Femur (tissue), 1 donor: ENCODE data around the gene ST3GAL6.
A peak's percentile ranks its signal among the peaks of the same experiment; 100 is the strongest.

Experiments used
- DNase-seq: peaks from one replicate; pipeline ENCODE4 v3.0.0-alpha.2; 2017

ST3GAL6 gene, protein sequence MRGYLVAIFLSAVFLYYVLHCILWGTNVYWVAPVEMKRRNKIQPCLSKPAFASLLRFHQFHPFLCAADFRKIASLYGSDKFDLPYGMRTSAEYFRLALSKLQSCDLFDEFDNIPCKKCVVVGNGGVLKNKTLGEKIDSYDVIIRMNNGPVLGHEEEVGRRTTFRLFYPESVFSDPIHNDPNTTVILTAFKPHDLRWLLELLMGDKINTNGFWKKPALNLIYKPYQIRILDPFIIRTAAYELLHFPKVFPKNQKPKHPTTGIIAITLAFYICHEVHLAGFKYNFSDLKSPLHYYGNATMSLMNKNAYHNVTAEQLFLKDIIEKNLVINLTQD

DNA sequence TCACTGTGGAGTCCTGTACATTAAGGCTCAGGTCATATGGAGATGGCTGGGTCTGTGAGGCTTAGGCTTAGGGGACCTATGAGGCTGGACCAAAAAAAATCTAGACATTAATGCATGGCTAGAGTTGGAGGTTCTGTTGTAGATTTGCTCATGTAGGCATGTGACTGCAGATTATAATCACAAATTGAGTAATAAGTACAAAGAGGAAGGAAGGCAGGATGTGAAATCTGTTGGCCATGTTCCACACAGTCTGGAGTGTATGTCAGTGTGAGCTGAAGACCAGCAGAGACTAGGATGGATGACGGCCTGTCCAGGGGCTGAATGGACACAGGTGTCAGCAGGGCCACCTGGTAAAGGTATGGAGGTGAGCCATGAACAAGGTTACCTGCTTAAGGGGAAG, at the start of gene ST3GAL6:
Gene ST3GAL6 (plus strand): TSS at position 265 of the 400 bp plus-strand sequence. CDS start 5,101 bp downstream, outside the sequence.
- no peak for DNase-seq

DNA sequence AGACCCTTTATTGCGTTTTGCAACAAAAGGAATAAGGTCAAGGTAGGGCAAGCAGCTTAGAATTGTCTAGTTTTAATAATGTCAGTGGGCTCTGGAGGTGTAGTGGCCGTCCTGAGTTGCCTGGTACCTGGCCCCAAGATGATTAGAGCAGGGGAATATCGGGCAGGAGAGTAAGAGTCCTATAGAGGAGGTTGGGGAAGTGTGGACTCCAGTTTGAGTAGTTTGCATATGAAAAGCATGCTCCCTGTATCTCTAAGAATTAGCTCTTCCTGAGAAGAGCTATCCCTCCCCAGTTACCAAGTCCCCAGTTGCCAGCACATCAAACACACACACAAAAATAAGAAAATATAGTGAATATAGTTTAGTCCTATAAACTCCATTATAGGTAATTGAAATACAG, 49.2 kb upstream of the ST3GAL6 start:
- DNase-seq = no peak

DNA sequence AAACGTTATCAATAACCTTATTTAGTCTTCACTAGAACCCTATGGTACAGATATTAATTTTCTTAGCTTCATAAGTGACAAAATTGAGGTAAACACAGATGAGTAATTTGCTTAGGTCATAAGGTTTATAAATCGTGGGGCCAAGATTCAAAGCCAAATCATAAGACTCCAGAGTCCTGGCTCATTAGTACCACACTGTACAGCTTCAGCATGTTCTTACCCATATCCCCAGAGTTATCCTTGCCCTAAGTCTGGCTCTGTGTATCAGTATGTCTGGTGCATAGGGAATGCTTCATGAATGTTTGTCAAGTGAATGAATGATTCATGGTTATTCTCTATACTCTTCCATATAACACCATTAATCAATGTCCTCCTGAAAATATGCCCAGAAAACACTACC, 45.6 kb upstream of the ST3GAL6 start:
- DNase-seq = no peak

DNA sequence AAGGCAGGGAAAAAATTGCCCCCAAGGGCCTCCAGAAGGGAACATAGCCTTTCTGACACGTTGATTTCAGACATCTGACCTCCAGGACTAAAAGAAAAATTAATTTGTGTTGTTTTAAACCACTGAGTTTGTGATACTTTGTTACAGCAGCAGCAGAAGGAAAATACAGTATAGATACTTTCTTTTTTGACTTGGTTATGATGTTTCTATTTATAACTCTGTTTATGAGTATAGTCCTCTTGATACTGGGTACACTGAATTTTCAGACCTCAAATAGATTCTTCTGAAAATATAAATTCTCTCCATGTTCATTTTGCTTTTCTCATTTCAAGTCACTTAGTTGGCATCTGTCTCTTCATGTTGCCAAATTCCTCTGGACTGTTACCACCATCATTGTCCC, 44.4 kb upstream of the ST3GAL6 start:
- no peak for DNase-seq

DNA sequence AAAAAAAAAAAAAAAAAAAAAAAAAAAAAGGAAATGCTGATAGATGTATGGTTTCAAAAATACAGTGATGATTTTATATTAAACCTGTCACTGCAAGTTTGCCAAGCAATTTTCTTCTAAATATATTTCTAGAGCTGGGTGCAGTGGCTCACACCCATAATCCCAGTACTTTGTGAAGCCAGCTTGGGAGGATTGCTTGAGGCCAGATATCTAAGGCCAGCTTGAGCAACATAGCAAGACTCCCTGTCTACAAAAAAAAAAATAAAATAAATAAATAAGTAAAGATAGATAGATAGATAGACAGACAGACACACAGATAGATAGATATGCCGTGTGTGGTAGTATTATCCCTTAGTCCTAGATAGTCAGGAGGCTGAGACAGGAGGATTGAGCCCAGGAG, 41.4 kb upstream of the ST3GAL6 start:
- no peak for DNase-seq

DNA sequence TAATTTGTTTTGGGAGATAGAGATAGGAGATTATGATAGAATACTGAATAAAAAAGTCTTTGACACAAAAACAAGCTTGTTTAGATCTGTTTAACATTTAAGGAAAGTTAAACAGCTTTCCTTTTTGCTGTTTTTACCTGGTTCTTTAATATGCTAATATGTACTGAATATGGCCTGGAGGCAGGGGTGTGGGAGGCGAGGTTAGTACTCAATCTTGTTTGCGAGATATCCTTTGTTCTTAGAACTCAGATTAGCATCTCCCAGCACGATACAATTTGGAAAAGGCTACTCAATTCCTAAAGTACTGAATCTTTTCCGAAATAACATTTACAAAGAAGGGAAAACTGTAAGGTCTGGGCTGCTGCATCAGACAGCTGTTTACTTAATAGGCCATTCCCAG, 40.8 kb upstream of the ST3GAL6 start:
- DNase-seq = no peak

DNA sequence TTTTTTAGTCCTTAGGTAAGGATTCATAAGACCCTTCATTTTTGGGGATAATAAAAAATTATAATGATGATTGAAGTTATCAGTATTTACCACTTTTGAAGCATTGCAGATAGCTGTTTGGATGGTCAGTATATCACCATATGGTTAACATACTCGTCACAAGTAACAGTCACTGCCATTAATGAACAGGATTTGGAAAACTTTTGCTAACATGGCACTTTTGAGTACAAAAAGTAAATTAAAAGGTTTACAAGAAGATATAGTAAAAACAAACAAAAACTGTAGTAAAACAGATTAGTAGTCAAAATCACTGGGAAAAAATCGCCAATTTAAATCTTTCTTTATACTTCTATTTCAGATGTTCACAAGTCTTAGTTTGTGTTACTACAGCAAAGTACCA, 37.8 kb upstream of the ST3GAL6 start:
- no peak for DNase-seq

DNA sequence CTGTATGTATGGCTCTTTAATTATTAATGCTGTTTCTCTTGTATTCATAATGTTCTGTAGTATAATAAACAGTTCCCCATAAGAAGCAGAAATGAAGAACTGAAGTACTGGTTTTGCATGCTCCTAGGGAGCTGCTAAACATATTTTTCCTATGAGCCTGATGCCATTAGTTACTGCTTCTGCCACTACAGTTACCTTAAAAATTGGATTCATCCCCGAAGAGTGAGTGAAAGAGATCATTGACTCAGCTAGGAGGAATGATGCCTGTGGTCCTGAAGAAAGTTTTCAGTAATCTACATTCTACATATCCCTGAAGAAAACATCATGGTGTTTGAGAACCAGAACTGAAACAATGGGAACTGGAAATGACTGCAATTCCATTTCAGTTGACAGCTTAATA, 37.1 kb upstream of the ST3GAL6 start:
- no peak for DNase-seq

DNA sequence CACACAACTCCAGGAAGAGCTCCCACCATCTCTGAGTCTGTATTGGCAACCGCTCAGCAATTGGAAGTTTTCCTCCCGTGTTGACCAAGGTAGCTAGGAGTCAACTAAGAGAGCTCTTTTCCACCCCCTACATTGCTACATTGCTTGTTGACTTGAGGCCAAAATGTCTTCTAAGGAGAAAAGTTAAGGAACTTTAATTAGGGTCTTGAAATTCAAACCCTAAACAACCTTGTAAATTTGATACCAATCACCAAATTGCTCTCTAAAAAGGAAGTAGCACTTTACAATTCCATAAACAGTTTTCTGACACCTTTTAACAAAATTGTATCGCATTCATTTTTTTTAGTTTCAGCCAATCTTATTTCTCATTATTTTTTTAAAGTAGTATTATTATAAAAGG, 35.5 kb upstream of the ST3GAL6 start:
- DNase-seq = no peak

DNA sequence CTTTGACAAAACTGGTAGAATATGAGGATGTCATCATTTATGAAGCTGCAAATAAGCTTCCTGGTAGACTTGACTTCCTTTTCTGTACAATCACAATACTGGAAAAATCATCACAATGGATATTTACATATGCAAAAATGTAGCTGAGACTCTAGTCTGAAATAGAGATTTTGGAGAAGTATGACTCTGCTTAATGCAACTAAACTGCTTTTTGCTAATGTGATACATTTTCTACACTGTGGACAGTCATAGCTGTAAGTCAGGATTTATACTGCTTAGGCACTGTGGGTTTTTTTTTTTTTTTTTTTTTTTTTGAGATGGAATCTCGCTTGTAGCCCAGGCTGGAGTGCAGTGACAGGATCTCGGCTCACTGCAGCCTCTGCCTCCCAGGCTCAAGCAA, 34.5 kb upstream of the ST3GAL6 start:
- DNase-seq = no peak

DNA sequence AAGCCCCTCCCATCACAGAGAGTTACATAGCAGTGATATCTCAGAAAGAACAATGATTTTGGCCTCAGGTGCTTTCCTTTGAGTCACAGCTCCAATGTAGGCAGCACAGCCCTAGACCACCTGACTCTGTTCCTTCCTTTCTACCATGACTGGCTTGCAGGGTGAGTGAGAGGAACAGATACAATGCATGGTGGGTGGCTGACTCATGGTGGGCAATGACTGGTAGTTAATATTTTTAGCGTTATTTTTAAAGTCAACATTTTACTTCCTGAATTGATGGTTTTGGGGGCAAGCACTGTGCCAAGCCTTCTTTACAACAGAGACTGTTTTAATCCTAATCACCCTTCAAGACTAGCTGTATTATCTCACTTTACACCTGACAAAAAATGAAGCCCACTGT, 32.8 kb upstream of the ST3GAL6 start:
- DNase-seq = no peak

DNA sequence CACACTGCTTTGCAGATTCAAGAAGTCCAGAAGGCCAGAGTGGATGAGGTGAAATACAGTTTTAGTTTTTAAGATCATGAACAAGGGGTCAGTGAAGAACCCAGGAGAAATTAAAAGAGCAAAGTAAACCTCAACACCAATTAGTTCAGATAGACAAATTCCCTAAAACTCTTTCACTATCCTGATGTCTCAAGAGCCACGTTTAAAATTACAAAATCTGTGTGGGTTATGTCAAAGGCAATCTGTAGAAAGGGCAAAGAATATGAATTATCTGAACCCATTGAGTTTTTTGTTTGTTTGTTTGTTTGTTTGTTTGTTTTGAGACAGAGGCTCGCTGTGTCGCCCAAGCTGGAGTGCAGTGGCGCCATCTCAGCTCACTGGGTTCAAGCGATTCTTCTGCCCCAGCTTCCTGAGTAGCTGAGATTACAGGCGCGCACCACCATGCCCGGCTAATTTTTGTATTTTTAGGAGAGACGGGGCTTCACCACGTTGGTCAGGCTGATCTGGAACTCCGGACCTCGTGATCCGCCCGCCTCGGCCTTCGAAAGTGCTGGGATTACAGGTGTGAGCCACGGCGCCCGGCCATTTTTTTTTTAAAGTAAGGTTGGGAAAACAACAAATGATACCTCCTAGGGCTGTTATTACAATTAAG, 32.1 kb upstream of the ST3GAL6 start:
- DNase-seq = no peak

DNA sequence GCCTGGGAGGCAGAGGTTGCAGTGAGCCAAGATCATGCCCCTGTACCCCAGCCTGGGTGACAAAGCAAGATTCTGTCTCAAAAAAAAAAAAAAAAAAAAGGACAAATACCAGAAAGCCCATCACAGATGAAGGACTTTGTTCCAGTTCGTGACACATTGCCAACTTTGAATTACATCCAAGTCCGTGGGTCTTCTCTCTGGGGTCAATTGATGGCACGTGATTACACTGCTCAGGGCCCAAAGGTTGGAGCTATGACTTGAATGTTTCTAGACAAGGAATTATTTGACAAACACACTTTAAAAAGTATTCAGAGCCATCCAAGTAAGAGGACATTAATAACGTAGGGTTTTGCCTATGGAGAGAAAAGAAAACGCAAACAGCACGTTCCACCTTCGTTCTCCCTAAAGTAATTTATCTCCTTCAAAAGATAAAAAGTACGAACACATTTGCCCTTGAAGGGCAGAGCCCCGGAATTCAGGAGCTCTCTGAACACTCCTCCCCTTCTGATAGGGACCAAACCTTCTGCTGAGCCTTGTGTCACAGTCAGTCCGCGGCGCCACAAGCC, 31.3 kb upstream of the ST3GAL6 start:
- no peak for DNase-seq

DNA sequence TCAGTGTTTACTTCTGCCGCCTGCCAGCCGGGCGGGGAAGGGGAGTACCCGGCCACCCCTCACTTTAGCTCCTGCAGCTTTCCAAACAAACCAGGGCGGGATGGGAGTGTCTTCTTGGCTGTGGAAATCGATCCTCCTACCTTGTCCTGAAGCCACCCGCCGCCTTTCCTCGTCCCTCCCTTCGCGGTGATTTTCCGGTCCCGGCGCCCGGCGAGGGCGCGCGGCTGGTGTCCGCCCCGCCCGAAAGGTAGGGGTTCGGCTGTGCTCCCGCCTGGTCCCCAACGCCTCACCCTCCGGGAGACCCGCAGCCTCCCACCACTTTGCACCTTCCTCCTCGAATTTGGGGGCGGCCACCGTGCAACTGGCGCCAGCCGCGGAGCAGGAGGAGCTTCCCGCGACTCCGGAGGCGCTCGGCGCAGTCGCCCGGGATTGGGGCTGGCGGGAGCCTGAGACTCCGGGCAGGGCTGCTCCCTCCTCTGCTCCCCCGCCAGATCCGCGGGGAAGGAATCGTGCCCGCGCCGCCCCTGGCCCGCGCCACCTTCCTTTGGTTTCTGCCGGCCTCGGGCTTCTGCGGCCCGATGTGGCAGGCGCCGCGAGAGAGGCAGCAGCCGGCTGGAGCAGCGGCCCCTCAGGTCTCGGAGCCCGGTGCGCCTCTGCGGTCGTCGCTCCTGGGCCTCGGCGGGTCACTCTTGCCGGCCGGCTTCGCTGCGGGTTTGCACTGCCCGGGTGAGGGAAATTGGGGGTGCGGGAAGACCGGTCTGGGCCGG, 30.7 kb upstream of the ST3GAL6 start:
- DNase-seq = peak; percentile 55

DNA sequence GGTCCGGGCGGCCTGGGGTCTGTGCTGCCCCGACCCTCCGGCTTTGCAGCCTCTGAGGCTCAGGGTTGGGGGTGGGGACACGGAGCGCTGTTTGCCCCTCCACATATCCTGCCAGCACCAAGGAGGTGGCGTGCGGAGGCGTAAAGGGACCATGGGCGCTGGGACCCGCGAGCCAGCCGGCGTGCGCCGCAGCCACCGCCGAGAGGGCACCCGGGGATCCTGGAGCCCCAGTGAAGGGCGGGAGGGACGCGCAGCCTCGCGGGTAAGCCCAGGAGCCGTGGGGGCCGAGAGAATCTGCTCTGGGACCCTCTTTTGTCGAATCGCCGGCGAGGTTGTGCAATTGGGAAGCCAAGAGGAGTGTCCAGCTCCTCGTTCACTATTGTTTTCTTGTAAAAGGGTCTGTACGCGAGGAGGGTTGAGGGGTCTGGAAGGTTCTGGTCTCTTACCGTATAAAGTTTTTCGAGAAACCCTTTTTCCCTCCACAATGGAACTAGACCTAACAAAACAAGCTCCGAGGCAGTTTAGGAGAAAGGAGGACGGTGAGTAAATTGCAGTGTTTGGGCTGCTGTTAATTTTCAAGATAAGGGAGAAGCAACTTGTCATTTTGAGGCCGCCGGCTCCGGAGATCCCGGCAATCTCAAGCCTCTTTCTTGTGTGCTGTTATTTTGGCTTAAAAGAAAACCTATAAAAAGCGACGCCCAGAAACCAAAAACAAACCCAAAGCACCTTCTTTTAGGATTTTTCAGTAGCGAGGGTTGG, 29.9 kb upstream of the ST3GAL6 start:
- DNase-seq = peak; percentile 51

DNA sequence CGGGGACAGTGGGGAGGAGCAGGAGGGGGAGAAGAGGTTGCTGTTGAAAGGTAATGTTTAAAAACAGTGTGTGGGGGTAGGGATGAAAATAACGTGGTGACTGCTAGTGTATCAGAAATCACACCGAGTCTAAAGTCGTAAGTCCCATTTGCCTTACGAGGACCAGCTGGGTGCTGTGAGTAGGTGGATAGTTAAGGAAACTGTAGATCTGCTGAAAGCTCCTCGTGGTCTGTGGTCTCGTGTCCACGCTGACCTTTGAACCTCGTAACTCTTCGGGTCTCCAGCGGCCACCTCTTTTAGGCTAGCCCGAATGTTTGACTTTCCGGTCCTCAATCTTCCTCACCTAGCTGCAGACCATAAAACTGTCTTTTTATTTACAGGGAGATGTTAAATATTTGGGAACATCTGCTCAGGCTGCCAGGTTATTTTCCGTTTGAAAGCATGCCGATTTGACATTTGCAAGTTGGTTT, 29.3 kb upstream of the ST3GAL6 start:
- peak; percentile 34 for DNase-seq

DNA sequence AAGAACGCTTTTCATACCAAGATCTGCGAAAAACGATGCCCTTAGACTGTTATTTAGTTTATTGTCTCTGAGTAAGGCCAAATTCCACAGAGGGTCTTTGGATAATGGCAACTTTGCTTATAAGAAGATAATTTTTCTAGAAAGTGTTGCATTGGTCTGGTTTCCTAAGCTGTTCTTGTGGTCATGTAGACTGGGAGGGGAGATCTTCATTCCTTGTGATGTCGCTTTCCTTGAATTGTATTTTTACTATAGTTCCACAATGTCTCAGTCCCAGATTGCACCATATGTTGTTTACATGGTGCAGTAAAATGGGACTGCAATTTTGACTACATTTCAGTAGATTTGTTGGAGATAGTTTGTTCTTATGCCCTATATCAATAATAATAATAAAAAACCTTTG, 28.8 kb upstream of the ST3GAL6 start:
- no peak for DNase-seq

DNA sequence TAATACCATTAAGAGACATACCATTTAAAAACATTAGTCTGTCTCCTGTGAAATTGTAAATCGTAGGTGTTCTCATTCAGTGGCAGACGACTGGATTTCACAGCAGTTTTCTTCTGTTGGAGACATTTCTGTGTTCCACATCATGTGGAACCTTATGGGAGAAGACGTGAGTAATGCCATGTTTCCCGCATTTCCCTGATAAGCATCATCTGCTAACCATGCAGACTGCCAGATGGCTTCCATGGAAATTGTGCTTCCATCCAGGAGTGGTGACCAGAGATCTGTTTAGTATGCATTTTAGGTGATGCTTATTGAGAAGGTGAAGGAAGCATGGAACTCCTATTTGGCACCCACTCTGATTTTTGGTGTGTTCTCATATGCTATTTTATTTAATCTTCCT, 28.4 kb upstream of the ST3GAL6 start:
- no peak for DNase-seq

DNA sequence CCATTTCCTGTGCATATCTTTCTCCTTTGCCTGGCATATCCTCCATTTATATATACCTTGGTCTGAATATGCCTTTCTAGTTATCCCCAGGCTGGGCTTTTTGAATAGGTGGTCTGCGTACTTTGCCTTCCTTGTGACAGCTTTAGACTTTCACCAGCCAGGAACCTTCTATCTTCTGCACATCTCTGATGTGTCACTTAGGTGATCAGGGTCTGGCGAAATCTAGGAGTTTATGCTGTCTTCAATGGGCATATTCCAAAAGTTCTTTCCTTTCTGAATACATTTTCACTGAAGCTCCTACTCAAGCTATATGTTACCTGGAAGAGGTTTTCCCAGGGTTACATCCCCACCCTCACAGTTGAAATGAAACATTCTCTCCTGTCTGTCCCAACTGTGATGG, 27.8 kb upstream of the ST3GAL6 start:
- no peak for DNase-seq

DNA sequence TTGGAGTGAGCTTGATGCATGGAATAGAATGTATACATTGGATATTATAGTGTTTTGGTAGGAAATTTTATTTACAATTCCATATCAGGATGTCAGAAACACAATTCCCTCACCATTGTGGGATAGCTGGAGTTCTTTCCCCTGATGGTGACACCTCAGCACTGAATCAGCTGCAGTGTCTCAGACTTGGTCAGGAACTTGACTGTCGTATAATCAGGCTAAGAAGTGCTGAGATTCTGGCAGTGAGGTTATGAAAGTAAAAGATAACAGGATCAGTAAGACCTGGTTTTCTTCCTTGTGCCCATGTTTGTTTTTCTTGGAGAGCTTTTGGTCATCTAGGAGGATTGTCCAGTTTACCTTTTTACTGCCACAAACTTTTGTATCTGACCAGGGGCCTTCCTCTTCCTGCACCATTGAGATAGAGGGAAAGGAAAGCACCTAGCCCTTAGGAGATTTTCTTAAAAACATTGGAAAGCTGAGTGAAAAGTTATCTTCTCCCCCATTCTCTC, 27.3 kb upstream of the ST3GAL6 start:
- DNase-seq = no peak

DNA sequence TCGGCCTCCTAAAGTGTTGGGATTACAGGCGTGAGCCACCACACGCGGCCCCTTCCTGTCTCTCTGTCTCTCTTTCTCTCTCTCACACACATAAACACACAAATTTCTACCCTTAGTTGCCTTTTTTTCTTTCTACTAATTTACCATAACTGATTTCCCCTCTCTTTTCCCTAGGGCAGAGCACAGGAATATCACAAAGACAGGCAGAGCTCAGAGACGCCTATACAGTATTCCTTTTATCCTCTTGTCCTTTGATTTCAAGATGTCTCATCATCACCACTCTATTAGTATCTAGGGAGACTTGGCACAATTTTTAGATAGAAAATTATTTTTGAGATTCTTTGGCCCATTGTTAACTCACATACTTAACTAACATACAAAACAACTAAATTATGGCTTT, 25.8 kb upstream of the ST3GAL6 start:
- DNase-seq = no peak

DNA sequence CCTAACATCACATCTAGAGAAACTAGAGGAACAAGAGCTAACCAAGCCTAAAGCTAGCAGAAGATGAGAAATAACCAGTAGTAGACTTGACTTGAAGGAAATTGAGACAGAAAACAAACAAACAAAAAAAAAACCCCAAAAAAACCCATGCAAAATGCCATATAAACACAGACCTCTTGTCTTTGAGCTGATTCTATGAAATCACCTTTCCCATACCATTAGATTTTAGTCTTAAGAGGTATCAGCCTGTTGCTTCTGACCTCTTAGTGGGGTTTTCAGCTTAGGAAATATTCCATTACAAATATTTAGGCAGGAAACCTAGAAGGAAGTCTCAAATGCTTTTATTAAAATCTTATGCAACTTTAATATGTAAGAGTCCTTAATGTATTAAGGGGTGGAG, 23.9 kb upstream of the ST3GAL6 start:
- DNase-seq = no peak

DNA sequence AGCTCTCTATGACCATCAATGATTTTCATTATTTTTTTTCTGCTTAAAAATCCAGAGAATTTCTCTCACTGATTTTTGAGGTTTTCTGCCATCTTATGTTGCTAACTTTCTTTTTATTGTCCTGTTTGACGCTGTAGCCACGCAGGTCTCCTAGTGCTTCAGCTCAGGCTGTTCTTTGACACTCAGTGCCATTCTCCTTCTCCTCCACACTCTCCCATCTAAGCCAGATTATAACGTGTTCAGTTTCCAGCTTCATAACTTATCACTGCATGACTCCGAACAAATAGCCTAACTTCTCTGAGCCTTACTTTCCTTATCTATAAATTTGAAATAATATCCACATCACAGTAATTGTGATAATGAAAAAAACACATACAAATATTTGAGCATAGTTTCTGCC, 22.8 kb upstream of the ST3GAL6 start:
- no peak for DNase-seq
